MCF 10A (cell line): ENCODE results near the gene PDRG1. TPM values are rescaled to one million over a fixed set of nuclear protein-coding genes. Genes with fewer than 3 reads are reported as not detected.

Experiments used
- BruUV-seq: library from RNA; stranded (reverse); fragments of 400-500 nt; replicated peaks from 2 replicates; lab custom pipeline; 2021; lab: Mats Ljungman, UMichigan
- CTCF ChIA-PET: fragments of 300-600 bp; sonication (Branson Sonifier 250); formaldehyde crosslinking; extraction: SDS; loops from one replicate; lab custom pipeline; 2021; ENCODE audit warnings: antibody characterized with exemption, inconsistent platforms; lab: Yijun Ruan, JAX
- POLR2A ChIA-PET: fragments of 300-600, 350-650 bp; sonication (Branson Sonifier 250); formaldehyde crosslinking; extraction: SDS; loops from one replicate; lab custom pipeline; 2020; ENCODE audit warnings: antibody characterized with exemption, inconsistent platforms; lab: Yijun Ruan, JAX
- DNase-seq: peaks from one replicate; pipeline ENCODE4 v3.0.0-alpha.2; 2018; ENCODE audit not compliant: unreplicated experiment
- H3K27ac Mint-ChIP-seq: one replicate; pipeline ENCODE4 v1.8.0; 2022; ENCODE audit warnings: mild to moderate bottlenecking, low read depth, mixed read lengths; ENCODE audit not compliant: unreplicated experiment
- H3K27me3 Mint-ChIP-seq: one replicate; pipeline ENCODE4 v1.8.0; 2022; ENCODE audit warnings: mixed read lengths; ENCODE audit not compliant: insufficient read depth, unreplicated experiment
- H3K36me3 Mint-ChIP-seq: one replicate; pipeline ENCODE4 v1.8.0; 2022; ENCODE audit warnings: mild to moderate bottlenecking, moderate library complexity, mixed read lengths; ENCODE audit not compliant: insufficient read depth, unreplicated experiment
- H3K4me1 Mint-ChIP-seq: one replicate; pipeline ENCODE4 v1.8.0; 2022; ENCODE audit warnings: mixed read lengths; ENCODE audit not compliant: insufficient read depth, unreplicated experiment
- H3K4me3 Mint-ChIP-seq: one replicate; pipeline ENCODE4 v1.8.0; 2022; ENCODE audit warnings: mild to moderate bottlenecking, moderate library complexity, mixed read lengths; ENCODE audit not compliant: unreplicated experiment
- H3K9me3 Mint-ChIP-seq: one replicate; pipeline ENCODE4 v1.8.0; 2022; ENCODE audit warnings: mixed read lengths; ENCODE audit not compliant: unreplicated experiment
- intact Hi-C: fragments of 100-400 bp; cut with micrococcal nuclease; formaldehyde crosslinking; loops from 2 replicates; pipeline ENCODE4 v1.14.1; 2022
- total RNA-seq: library from RNA; stranded (reverse); gene quantifications from 2 replicates; pipeline ENCODE4 v1.2.3, GENCODE V29; 2022
- TF ChIP-seq, protein P1 (sequence below): fragments of 200-600 bp; IDR thresholded peaks from one replicate; pipeline ENCODE4 v1.8.0; 2022; ENCODE audit warnings: antibody characterized with exemption, mild to moderate bottlenecking; ENCODE audit not compliant: unreplicated experiment

The PDRG1 gene
- total RNA-seq, 1 experiment from 2014 or later: 16.3 TPM

- Mint-ChIP-seq H3K4me1 (no peaks in the 10 kb centered on the region), H3K27ac (no peak overlapping the region), H3K9me3 (no peaks in the 10 kb centered on the region), H3K4me3 (no peak overlapping the region), H3K27me3 (peaks cover 79% of the 10 kb centered on the region), H3K36me3 (no peaks in the 10 kb centered on the region)
- ChIA-PET POLR2A (no interaction called here), CTCF (interaction anchor here (1.3 to 1.5 kb wide), 2 partner anchors 120 to 122 kb away, joined by 3 to 12 read pairs; no protein-coding TSS in a partner anchor)
- BruUV-seq: no TSS peak
- intact Hi-C loops: no loop called here
- no peak for DNase-seq
- TF ChIP-seq, protein P1, sequence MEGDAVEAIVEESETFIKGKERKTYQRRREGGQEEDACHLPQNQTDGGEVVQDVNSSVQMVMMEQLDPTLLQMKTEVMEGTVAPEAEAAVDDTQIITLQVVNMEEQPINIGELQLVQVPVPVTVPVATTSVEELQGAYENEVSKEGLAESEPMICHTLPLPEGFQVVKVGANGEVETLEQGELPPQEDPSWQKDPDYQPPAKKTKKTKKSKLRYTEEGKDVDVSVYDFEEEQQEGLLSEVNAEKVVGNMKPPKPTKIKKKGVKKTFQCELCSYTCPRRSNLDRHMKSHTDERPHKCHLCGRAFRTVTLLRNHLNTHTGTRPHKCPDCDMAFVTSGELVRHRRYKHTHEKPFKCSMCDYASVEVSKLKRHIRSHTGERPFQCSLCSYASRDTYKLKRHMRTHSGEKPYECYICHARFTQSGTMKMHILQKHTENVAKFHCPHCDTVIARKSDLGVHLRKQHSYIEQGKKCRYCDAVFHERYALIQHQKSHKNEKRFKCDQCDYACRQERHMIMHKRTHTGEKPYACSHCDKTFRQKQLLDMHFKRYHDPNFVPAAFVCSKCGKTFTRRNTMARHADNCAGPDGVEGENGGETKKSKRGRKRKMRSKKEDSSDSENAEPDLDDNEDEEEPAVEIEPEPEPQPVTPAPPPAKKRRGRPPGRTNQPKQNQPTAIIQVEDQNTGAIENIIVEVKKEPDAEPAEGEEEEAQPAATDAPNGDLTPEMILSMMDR: no peak
Measured at GRCh38 chr20:31974296-31974695, 22.4 kb upstream of the PDRG1 start.

DNA sequence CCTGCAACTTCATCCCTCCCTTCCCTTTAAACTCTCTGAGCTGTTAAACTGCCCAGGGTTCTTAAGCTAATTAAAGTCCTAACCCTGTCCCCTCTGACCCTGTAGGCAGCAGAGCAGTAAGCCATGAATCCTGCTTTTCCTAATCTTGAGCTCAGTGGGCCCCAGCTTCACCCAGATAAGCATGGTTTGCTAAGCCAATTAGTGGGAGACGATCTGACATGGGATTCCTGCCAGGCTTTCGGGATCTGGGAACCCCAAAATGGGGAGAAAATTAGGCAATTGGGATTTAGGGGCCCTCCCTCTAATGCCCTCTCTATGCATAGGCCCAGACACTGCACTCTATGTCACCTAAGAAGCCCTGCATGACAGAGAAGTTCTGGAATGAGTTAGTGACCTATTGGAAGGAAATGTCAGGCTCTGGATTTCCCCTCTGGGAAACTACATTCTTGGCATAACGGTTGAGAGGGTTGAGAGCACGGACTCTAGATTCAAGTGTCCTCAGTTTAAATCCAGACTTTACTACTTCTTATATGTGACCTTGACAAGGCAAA, 20.7 kb upstream of the PDRG1 start:
- POLR2A ChIA-PET: interaction anchor here (1.0 kb wide), 1 partner anchor 10 kb away, joined by 3 read pairs; no protein-coding TSS in a partner anchor
- H3K27me3 Mint-ChIP-seq: peaks cover 92% of the 10 kb centered on the region
- H3K9me3 Mint-ChIP-seq: no peaks in the 10 kb centered on the region
- CTCF ChIA-PET: interaction anchor here (0.7 to 2.0 kb wide), 5 partner anchors 21 to 149 kb away, joined by 3 to 12 read pairs (median 4); partner anchors contain the start of gene PDRG1
- H3K4me3 Mint-ChIP-seq: no peak overlapping the region
- no peaks in the 10 kb centered on the region for H3K4me1 Mint-ChIP-seq
- BruUV-seq: no TSS peak
- TF ChIP-seq, protein P1: no peak
- no peaks in the 10 kb centered on the region for H3K36me3 Mint-ChIP-seq
- no peak for DNase-seq
- intact Hi-C loops: no loop called here
- no peak overlapping the region for H3K27ac Mint-ChIP-seq

DNA sequence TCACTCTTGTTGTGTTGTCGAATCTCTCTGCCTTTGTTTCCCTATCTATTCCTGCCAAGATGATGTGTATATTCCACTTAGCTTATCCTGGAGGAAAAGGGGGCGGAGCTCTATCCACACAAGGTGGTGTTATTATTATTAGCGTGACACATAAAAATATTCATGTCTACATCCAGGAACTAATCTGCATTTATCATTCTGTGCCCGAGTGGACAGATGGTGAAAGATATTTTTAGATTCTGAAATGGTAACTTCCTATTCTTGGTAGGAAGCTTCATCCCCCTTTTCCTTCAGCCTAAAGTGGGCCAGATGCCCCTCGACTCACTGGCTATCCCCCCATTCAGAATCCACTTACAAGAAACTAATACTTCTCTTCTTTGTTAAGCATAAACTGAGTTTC, 18.1 kb upstream of the PDRG1 start:
- no peak overlapping the region for H3K27ac Mint-ChIP-seq
- POLR2A ChIA-PET: no interaction called here
- BruUV-seq: no TSS peak
- TF ChIP-seq, protein P1: no peak
- DNase-seq: no peak
- H3K4me1 Mint-ChIP-seq: no peaks in the 10 kb centered on the region
- no peaks in the 10 kb centered on the region for H3K9me3 Mint-ChIP-seq
- H3K27me3 Mint-ChIP-seq: peaks cover 95% of the 10 kb centered on the region
- intact Hi-C loops: no loop called here
- H3K4me3 Mint-ChIP-seq: no peak overlapping the region
- no peaks in the 10 kb centered on the region for H3K36me3 Mint-ChIP-seq
- CTCF ChIA-PET: interaction anchor here (0.6 to 3.2 kb wide), 8 partner anchors 11 to 146 kb away, joined by 3 to 29 read pairs (median 4); partner anchors contain the start of gene PDRG1

DNA sequence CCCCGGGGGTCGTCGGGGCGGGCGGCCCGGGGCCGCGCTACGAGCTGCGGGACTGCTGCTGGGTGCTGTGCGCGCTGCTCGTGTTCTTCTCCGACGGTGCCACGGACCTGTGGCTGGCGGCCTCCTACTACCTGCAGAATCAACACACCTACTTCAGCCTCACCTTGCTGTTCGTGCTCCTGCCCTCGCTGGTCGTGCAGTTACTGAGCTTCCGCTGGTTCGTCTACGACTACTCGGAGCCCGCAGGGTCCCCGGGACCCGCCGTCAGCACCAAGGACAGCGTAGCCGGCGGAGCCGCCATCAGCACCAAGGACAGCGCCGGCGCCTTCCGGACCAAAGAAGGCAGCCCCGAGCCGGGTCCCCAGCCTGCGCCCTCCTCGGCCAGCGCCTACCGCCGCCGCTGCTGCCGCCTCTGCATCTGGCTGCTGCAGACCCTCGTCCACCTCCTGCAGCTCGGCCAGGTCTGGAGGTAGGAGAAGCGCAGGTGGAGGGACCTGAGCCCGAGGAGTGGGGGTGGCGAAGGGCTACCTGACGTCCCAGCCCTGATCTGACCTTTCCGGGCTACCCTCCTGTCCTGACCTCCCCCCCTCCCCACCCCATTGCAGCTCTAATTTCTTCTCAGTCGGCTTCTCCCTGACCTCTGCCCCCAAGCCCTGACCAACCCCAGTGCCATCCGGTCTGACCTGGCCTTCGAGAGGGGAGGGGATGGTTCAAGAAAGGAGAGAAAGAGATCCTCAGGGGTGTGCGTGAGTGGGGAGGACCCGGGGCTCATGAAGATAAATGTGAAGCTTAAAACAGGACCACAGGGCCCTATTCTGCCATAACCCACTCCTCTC, 16.7 kb upstream of the PDRG1 start:
- no peaks in the 10 kb centered on the region for H3K36me3 Mint-ChIP-seq
- no peak overlapping the region for H3K27ac Mint-ChIP-seq
- BruUV-seq: no TSS peak
- peaks cover 95% of the 10 kb centered on the region for H3K27me3 Mint-ChIP-seq
- ChIA-PET POLR2A (interaction anchor here (0.7 kb wide), 1 partner anchor 14 kb away, joined by 3 read pairs; no protein-coding TSS in a partner anchor), CTCF (interaction anchor here (0.6 to 3.2 kb wide), 8 partner anchors 9 to 144 kb away, joined by 3 to 29 read pairs (median 4); partner anchors contain the start of gene PDRG1)
- no peaks in the 10 kb centered on the region for H3K9me3 Mint-ChIP-seq
- no peak overlapping the region for H3K4me3 Mint-ChIP-seq
- TF ChIP-seq, protein P1: no peak
- intact Hi-C loops: no loop called here
- DNase-seq: peak; percentile 51
- no peaks in the 10 kb centered on the region for H3K4me1 Mint-ChIP-seq
